Vagina (tissue), 2 donors: Measurements from ENCODE around the gene STMND1. TPM values are rescaled to one million over a fixed set of nuclear protein-coding genes. Genes with fewer than 3 reads are reported as not detected.

Experiments used
- DNase-seq, 2 donors: peaks; one replicate each; pipeline ENCODE4 v3.0.0-alpha.2; 2017; ENCODE audit errors: extremely low spot score in 2 of 2
- H3K27ac ChIP-seq: fragments of 200-600 bp; sonication (generic); one replicate; pipeline ENCODE4 v1.5.1; 2019
- H3K27me3 ChIP-seq: fragments of 200-600 bp; sonication (generic); one replicate; pipeline ENCODE4 v1.5.1; 2019
- H3K36me3 ChIP-seq, 2 donors: fragments of 200-600 bp; sonication (generic); one replicate each; pipeline ENCODE4 v1.5.1; 2017 to 2019
- H3K4me1 ChIP-seq: fragments of 200-600 bp; sonication (generic); one replicate; pipeline ENCODE4 v1.5.1; 2019
- H3K4me3 ChIP-seq, 2 donors: fragments of 200-600 bp; sonication (generic); 1 replicate in 1 of 2; 2 replicates in 1 of 2; pipeline ENCODE4 v1.5.1; 2016 to 2019
- H3K9me3 ChIP-seq: fragments of 200-600 bp; sonication (generic); one replicate; pipeline ENCODE4 v1.5.1; 2019
- CTCF ChIP-seq, 3 experiments: fragments of 450-650 bp in 2 of 3; fragments of 200-600 bp in 1 of 3; sonication (generic) in 1 of 3; IDR thresholded peaks; one replicate each; pipeline ENCODE4 v1.5.1; 2017 to 2019; ENCODE audit warnings: antibody characterized with exemption in 3 of 3, mild to moderate bottlenecking in 2 of 3, moderate library complexity in 2 of 3
- POLR2A ChIP-seq, 2 donors: fragments of 450-650 bp; IDR thresholded peaks; one replicate each; pipeline ENCODE4 v1.6.1; 2017; ENCODE audit warnings: antibody characterized with exemption in 2 of 2, mild to moderate bottlenecking in 2 of 2, moderate library complexity in 2 of 2
- POLR2AphosphoS5 ChIP-seq, 2 donors: sonication (generic); formaldehyde crosslinking; IDR thresholded peaks; one replicate each; pipeline ENCODE4 v1.9.0; 2017; ENCODE audit warnings: antibody characterized with exemption in 2 of 2, mild to moderate bottlenecking in 2 of 2, low read depth in 1 of 2; ENCODE audit not compliant: insufficient read depth in 1 of 2
- intact Hi-C: fragments of 100-400 bp; cut with DNase I; formaldehyde crosslinking; loops from one replicate; pipeline ENCODE4 v1.15.1; 2023
- total RNA-seq: library from RNA; depleted of rRNA; stranded (reverse); fragments of >200 nt; gene quantifications from one replicate; pipeline ENCODE4 v1.2.3, GENCODE V29; 2016

Gene STMND1
- total RNA-seq, 1 donor from 2014 or later, result not detected

GRCh38 chr6:17099401-17100059, 2.3 kb upstream of the STMND1 start:
- Histone ChIP-seq H3K36me3 (no peaks in the 10 kb centered on the region), H3K4me1 (peaks cover 13% of the 10 kb centered on the region), H3K4me3 (no peak overlapping the region), H3K27me3 (no peaks in the 10 kb centered on the region), H3K9me3 (no peaks in the 10 kb centered on the region), H3K27ac (no peak overlapping the region)
- TF ChIP-seq POLR2AphosphoS5 (IDR thresholded peaks at IDR 0.05; ENCODE audit: insufficient read depth in 1 of 2, low read depth in 1 of 2) (no peak), CTCF (IDR thresholded peaks at IDR 0.05) (no peak), POLR2A (IDR thresholded peaks at IDR 0.05) (no peak)
- no peak for DNase-seq
- intact Hi-C loops, result no loop called here

- intact Hi-C loops, result no loop called here
- Histone ChIP-seq H3K36me3 (no peaks in the 10 kb centered on the region), H3K27me3 (no peaks in the 10 kb centered on the region), H3K27ac (no peak overlapping the region), H3K4me1 (peaks cover 13% of the 10 kb centered on the region), H3K9me3 (no peaks in the 10 kb centered on the region), H3K4me3 (no peak overlapping the region)
- TF ChIP-seq POLR2A (IDR thresholded peaks at IDR 0.05) (no peak), CTCF (IDR thresholded peaks at IDR 0.05) (no peak), POLR2AphosphoS5 (IDR thresholded peaks at IDR 0.05; ENCODE audit: insufficient read depth in 1 of 2, low read depth in 1 of 2) (no peak)
- DNase-seq, result no peak
Observed at GRCh38 chr6:17100806-17101205, 1.0 kb upstream of the STMND1 start.

GRCh38 chr6:17102258-17102870, 514 bp downstream of the STMND1 start:
- Histone ChIP-seq H3K9me3 (no peaks in the 10 kb centered on the region), H3K27ac (no peak overlapping the region), H3K36me3 (no peaks in the 10 kb centered on the region), H3K4me1 (peaks cover 13% of the 10 kb centered on the region), H3K27me3 (no peaks in the 10 kb centered on the region), H3K4me3 (peak overlapping the region; percentile 24 to 34)
- intact Hi-C loops, result no loop called here
- TF ChIP-seq POLR2A (IDR thresholded peaks at IDR 0.05) (no peak), CTCF (IDR thresholded peaks at IDR 0.05) (no peak), POLR2AphosphoS5 (IDR thresholded peaks at IDR 0.05; ENCODE audit: insufficient read depth in 1 of 2, low read depth in 1 of 2) (no peak)
- no peak for DNase-seq

GRCh38 chr6:17103715-17104114, 1.9 kb downstream of the STMND1 start:
- TF ChIP-seq POLR2A (IDR thresholded peaks at IDR 0.05) (no peak), POLR2AphosphoS5 (IDR thresholded peaks at IDR 0.05; ENCODE audit: insufficient read depth in 1 of 2, low read depth in 1 of 2) (no peak)
- no peak for DNase-seq
- no peaks in the 10 kb centered on the region for H3K36me3 ChIP-seq
- peaks cover 13% of the 10 kb centered on the region for H3K4me1 ChIP-seq
- no peaks in the 10 kb centered on the region for H3K27me3 ChIP-seq
- H3K27ac ChIP-seq, result no peak overlapping the region
- intact Hi-C loops, result no loop called here
- no peaks in the 10 kb centered on the region for H3K9me3 ChIP-seq
- no peak overlapping the region for H3K4me3 ChIP-seq

DNA sequence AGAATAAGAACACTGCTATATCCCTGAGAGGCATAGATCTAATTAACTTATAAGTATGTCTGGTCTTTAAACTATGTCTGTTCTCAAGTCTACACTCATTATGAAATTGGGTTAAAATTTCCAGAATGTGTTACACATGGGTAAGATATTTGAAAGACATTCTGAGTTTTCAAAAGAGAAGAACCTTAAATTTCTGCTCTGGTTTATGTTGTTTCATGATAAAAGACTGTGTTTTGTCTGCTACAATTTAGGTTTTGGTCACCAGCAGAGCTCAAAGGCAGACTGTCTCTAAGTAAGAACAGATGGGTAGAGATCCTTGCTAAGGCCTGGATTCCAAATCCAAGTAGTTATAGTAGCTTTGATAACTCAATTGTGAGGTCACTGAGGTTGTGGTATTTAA, 6.0 kb downstream of the STMND1 start:
- H3K9me3 ChIP-seq, result no peaks in the 10 kb centered on the region
- no peaks in the 10 kb centered on the region for H3K27me3 ChIP-seq
- TF ChIP-seq POLR2A (IDR thresholded peaks at IDR 0.05) (no peak), CTCF (IDR thresholded peaks at IDR 0.05) (no peak), POLR2AphosphoS5 (IDR thresholded peaks at IDR 0.05; ENCODE audit: insufficient read depth in 1 of 2, low read depth in 1 of 2) (no peak)
- H3K27ac ChIP-seq, result no peak overlapping the region
- H3K4me1 ChIP-seq, result no peaks in the 10 kb centered on the region
- no peaks in the 10 kb centered on the region for H3K36me3 ChIP-seq
- intact Hi-C loops, result no loop called here
- no peak for DNase-seq
- no peak overlapping the region for H3K4me3 ChIP-seq
